Measurements from ENCODE around the gene TOB1. TPM values are rescaled to one million over a fixed set of nuclear protein-coding genes. Genes with fewer than 3 reads are reported as not detected.

Gene TOB1
- total RNA-seq, 1 experiment from 2014 or later, result 86.0 TPM

- ChIA-PET RAD21 (ENCODE audit: low non-redundant PET in 1 of 2, low total read pairs in 2 of 2, uncharacterized antibody in 2 of 2, unreplicated experiment in 2 of 2) (no interaction called here), POLR2A (no interaction called here), CTCF (no interaction called here)
- H3K4me1 ChIP-seq (ENCODE audit: control insufficient read depth in 1 of 2, insufficient read depth in 2 of 2, low read length in 2 of 2), result peaks cover 17 to 34% of the 10 kb centered on the region in 2 experiments
- DNase-seq (ENCODE audit: low read depth, low spot score) (no peak), ATAC-seq (no peak)
- H3K9me3 ChIP-seq (ENCODE audit: control insufficient read depth in 1 of 2, insufficient read depth in 1 of 2, low read depth in 1 of 2, low read length in 2 of 2), result no peaks in the 10 kb centered on the region
- no peaks in the 10 kb centered on the region for H3K27me3 ChIP-seq (ENCODE audit: insufficient read depth, low read length)
- no peak overlapping the region; the same call in 1 of the 2 replicates for H3K27ac ChIP-seq (ENCODE audit: low read depth, low read length)
- H3K9me2 ChIP-seq (ENCODE audit: insufficient read depth), result no peaks in the 10 kb centered on the region
- peaks cover 11% of the 10 kb centered on the region; the same call in 1 of the 2 replicates for H4K20me1 ChIP-seq (ENCODE audit: insufficient read depth)
- intact Hi-C loops (cut with micrococcal nuclease), result loop anchor here (5.0 to 10.0 kb wide), 2 partner anchors 234 to 284 kb away; partner anchors contain the start of genes ABCC3 and NME1
- H3K4me3 ChIP-seq (replicated peaks in 1 of 2; ENCODE audit: low read depth in 1 of 2, low read length in 2 of 2), result peak overlapping the region in 1 of 2 experiments; percentile 70; a peak in 1 of 4 replicates
- H2AFZ ChIP-seq (ENCODE audit: low read depth, low read length, poor library complexity, severe bottlenecking), result peak overlapping the region; percentile 40
- no TSS peak for BruUV-seq (replicated peaks)
- peaks cover 0 to 3% of the 10 kb centered on the region in 2 experiments; a peak in 2 of 4 replicates for H3K36me3 ChIP-seq (ENCODE audit: control insufficient read depth in 1 of 2, insufficient read depth in 2 of 2, low read length in 2 of 2)
- TF ChIP-seq SP1 (IDR thresholded peaks at IDR 0.05; ENCODE audit: low read depth) (no peak), ZBTB33 (IDR thresholded peaks at IDR 0.05; ENCODE audit: extremely low read depth, insufficient replicate concordance, low read length) (no peak), EZH2 (IDR thresholded peaks at IDR 0.05) (no peak), POLR2AphosphoS5 (IDR thresholded peaks at IDR 0.05; ENCODE audit: low read depth, low read length) (no peak), SIN3A (IDR thresholded peaks at IDR 0.05; ENCODE audit: low read depth) (no peak), TCF7L2 (IDR thresholded peaks at IDR 0.05; ENCODE audit: borderline replicate concordance, extremely low read depth, insufficient read depth, insufficient read length) (no peak), REST (IDR thresholded peaks at IDR 0.05; ENCODE audit: low read depth) (no peak), CBX3 (IDR thresholded peaks at IDR 0.05; ENCODE audit: low read depth) (no peak), YY1 (IDR thresholded peaks at IDR 0.05; ENCODE audit: extremely low read depth, insufficient replicate concordance, low read depth, low read length) (no peak), JUND (IDR thresholded peaks at IDR 0.05) (no peak), FOSL1 (IDR thresholded peaks at IDR 0.05; ENCODE audit: low read depth) (no peak), RAD21 (IDR thresholded peaks at IDR 0.05; ENCODE audit: low read depth) (no peak), EGR1 (IDR thresholded peaks at IDR 0.05; ENCODE audit: low read depth) (no peak), SRF (IDR thresholded peaks at IDR 0.05; ENCODE audit: low read depth) (no peak), EZH2phosphoT487 (IDR thresholded peaks at IDR 0.05; ENCODE audit: borderline replicate concordance) (no peak)
- H3K79me2 ChIP-seq (ENCODE audit: insufficient read depth, low read length), result peaks cover 24% of the 10 kb centered on the region
- H3K4me2 ChIP-seq (ENCODE audit: low read length), result peak overlapping the region; percentile 93
- H3K9ac ChIP-seq (ENCODE audit: low read length), result peak overlapping the region; percentile 86; the same call in 1 of the 2 replicates
Observed at GRCh38 chr17:50868602-50869001, 2.4 kb upstream of the TOB1 start.
